GM12875 (cell line): ENCODE data around the gene MBP.

Experiments
- H3K4me3 ChIP-seq: one replicate; pipeline ENCODE4 v1.5.1; 2011; ENCODE audit warnings: low read depth, low read length, control low read depth
- TF ChIP-seq, protein P1 (sequence below): IDR thresholded peaks from 2 replicates; pipeline ENCODE4 v1.5.1; 2011; ENCODE audit warnings: low read depth, mild to moderate bottlenecking, control low read depth, inconsistent platforms, low read length, moderate library complexity, borderline replicate concordance; ENCODE audit not compliant: insufficient read depth

The MBP gene

DNA sequence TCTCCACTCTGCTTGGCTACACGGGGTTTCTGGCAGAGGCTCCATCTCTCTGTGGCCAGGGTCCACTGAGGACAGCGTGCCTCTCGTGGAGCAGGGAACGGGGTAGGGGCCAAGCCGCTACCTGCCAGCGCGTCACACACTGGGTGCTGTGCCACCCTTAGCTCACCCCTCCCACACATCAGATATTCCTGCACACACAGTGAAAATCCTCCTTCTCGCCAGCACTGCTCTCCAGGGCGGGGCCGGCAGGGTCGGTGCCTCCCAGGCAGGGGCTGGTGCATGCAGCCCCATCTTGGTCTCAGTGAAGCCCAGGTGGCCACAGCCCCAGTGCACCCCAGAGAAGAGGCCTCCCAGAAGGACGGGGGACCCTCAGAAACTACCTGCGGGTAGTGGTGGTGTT, 124.6 kb downstream of the MBP start:
- H3K4me3 ChIP-seq: no peak overlapping the region
- TF ChIP-seq, protein P1, sequence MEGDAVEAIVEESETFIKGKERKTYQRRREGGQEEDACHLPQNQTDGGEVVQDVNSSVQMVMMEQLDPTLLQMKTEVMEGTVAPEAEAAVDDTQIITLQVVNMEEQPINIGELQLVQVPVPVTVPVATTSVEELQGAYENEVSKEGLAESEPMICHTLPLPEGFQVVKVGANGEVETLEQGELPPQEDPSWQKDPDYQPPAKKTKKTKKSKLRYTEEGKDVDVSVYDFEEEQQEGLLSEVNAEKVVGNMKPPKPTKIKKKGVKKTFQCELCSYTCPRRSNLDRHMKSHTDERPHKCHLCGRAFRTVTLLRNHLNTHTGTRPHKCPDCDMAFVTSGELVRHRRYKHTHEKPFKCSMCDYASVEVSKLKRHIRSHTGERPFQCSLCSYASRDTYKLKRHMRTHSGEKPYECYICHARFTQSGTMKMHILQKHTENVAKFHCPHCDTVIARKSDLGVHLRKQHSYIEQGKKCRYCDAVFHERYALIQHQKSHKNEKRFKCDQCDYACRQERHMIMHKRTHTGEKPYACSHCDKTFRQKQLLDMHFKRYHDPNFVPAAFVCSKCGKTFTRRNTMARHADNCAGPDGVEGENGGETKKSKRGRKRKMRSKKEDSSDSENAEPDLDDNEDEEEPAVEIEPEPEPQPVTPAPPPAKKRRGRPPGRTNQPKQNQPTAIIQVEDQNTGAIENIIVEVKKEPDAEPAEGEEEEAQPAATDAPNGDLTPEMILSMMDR: no peak

DNA sequence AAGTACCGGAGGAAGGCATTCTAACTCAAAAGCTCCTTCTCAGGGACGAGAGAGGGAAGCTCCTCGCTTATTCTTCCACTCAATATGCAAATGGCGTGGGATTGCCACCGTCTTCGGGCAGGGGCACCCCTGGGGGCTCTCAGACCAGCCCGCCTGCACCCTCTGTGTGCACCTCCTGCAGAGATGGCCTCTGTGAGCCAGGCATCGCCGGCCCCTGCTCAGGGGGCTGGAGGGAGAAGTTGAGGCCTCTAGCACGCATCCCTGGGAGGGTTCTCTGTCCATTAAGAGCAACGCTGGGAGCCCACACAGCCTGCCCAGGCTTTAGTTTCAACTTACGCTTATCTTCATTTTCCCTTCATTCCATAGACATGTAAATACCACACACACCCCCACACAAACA, 125.3 kb downstream of the MBP start:
- no peak overlapping the region for H3K4me3 ChIP-seq
- TF ChIP-seq, protein P1: no peak

DNA sequence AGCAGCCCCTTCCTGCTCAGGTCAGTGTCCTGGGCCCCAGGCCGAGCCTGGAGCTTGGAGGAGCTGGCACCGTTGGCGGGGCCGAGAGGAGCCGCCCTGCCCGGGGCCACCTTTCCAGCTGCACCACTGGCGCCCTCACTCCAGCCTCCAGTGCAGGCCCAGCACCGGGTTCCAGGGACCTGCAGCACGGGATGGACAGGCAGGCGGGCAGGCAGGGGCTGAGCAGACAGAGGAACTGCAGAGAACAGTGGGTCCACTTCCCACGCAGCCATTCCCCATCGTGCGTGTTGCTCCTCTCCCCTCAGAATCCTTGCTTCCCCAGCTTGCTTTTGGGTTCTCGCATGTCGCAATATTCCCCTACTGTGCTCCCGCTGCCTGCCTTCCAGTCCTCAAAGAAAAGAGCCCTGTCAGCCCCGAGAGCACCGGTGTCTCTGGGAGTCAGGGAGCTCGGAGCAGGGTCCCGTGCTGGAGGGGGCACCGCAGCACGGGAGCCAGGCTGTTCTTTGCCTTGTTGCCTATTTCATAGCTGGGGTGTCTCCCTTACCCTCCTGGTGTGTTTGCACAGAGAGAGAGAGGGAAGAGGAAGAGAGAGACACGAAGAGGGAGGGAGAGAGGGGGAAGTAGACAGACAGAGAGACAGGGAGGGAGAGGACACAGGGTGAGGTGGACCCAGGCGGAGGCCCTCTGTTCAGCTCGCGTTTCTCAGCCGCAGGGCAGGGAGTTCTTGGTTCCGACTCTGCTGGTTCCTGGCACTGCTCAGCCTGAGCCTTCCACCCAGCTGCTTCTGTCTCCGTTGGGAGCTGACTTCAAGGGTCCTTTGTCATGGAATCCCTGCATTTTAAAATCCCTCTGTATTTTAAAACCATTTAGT, 126.0 kb downstream of the MBP start:
- no peak overlapping the region for H3K4me3 ChIP-seq
- TF ChIP-seq, protein P1: no peak

- TF ChIP-seq, protein P1: no peak
- H3K4me3 ChIP-seq: no peak overlapping the region
These were observed 126.9 kb downstream of the MBP start for GRCh38 chr18:77005651-77006195.

- TF ChIP-seq, protein P1: no peak
- H3K4me3 ChIP-seq: no peak overlapping the region
These were observed 127.8 kb downstream of the MBP start for GRCh38 chr18:77004555-77005380.

DNA sequence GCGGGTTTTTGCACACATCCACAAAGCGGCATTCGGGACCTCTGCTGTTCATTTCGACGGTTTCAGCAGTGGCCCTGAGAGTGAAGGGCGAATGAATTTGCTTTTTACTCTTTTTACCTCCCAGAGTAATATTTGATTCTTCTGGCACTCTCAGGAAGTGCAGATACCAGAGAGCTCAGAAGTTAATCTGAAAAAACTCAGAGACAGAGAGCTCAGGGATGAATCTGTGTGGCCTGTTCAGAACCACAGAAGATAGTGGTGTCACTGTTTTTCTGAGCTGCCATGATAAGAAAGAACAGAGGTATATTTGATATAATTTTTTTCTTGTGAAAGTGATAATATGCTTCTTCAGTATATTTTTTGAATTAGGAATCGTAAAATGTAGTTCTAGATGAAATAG, 129.3 kb downstream of the MBP start:
- H3K4me3 ChIP-seq: no peak overlapping the region
- TF ChIP-seq, protein P1: no peak
